PC-9 (cell line): ENCODE results near the gene CALM3. TPM values are rescaled to one million over a fixed set of nuclear protein-coding genes. Genes with fewer than 3 reads are reported as not detected.

ENCODE experiments used
- BruUV-seq: library from RNA; stranded (reverse); fragments of 400-500 nt; replicated peaks from 2 replicates; lab custom pipeline; 2021; lab: Mats Ljungman, UMichigan
- CTCF ChIA-PET: fragments of 300-600 bp; sonication (Branson Sonifier 250); formaldehyde crosslinking; loops from one replicate; lab custom pipeline; 2022; ENCODE audit warnings: antibody characterized with exemption; lab: Charles Lee
- POLR2A ChIA-PET: fragments of 300-600 bp; sonication (Branson Sonifier 250); formaldehyde crosslinking; loops from one replicate; lab custom pipeline; 2022; ENCODE audit warnings: antibody characterized with exemption; ENCODE audit not compliant: unreplicated experiment; lab: Charles Lee
- DNase-seq, 2 experiments: peaks; one replicate each; pipeline versions ENCODE4 v3.0.0 to v3.0.0-alpha.2; 2015 to 2022; ENCODE audit warnings: mixed read lengths in 1 of 2
- H2AFZ ChIP-seq: fragments of 200-600 bp; sonication (generic); 2 replicates; pipeline ENCODE4 v1.8.1; 2017; ENCODE audit warnings: antibody characterized with exemption
- H3F3A ChIP-seq: fragments of 200-600 bp; sonication (generic); 2 replicates; pipeline ENCODE4 v1.8.1; 2017; ENCODE audit warnings: antibody characterized with exemption, mild to moderate bottlenecking, low read depth; ENCODE audit not compliant: insufficient read depth
- H3K27ac ChIP-seq: fragments of 200-600 bp; sonication (generic); 2 replicates; pipeline ENCODE4 v1.6.1; 2016; ENCODE audit warnings: mixed run types
- H3K27me3 ChIP-seq: fragments of 200-600 bp; sonication (generic); 2 replicates; pipeline ENCODE4 v1.6.1; 2016; ENCODE audit warnings: low read depth, mixed run types; ENCODE audit not compliant: insufficient read depth
- H3K36me3 ChIP-seq: fragments of 200-600 bp; sonication (generic); 2 replicates; pipeline ENCODE4 v1.6.1; 2016; ENCODE audit warnings: low read depth, mixed run types
- H3K4me1 ChIP-seq: fragments of 200-600 bp; sonication (generic); replicated peaks from 2 replicates; pipeline ENCODE4 v1.6.1; 2016; ENCODE audit warnings: mixed run types; ENCODE audit not compliant: insufficient read depth
- H3K4me2 ChIP-seq: fragments of 200-600 bp; sonication (generic); 2 replicates; pipeline ENCODE4 v1.6.1; 2017; ENCODE audit warnings: mixed run types
- H3K4me3 ChIP-seq: fragments of 200-600 bp; sonication (generic); 2 replicates; pipeline ENCODE4 v1.6.1; 2016; ENCODE audit warnings: mixed run types
- H3K79me2 ChIP-seq: fragments of 200-600 bp; sonication (generic); 2 replicates; pipeline ENCODE4 v1.6.1; 2017; ENCODE audit warnings: low read depth, mixed run types
- H3K9me2 ChIP-seq: fragments of 200-600 bp; sonication (generic); 2 replicates; pipeline ENCODE4 v1.8.1; 2017; ENCODE audit warnings: mild to moderate bottlenecking; ENCODE audit not compliant: insufficient read depth
- H3K9me3 ChIP-seq: fragments of 200-600 bp; sonication (generic); 2 replicates; pipeline ENCODE4 v1.8.1; 2016; ENCODE audit warnings: low read depth; ENCODE audit not compliant: insufficient read depth
- H4K20me1 ChIP-seq: fragments of 200-600 bp; sonication (generic); 2 replicates; pipeline ENCODE4 v1.8.1; 2017; ENCODE audit not compliant: insufficient read depth
- EZH2 ChIP-seq: fragments of 200-600 bp; sonication (generic); IDR thresholded peaks from 2 replicates; pipeline ENCODE4 v1.8.0; 2017; ENCODE audit warnings: antibody characterized with exemption, low read depth
- intact Hi-C: fragments of 100-400 bp; cut with micrococcal nuclease; formaldehyde crosslinking; loops from one replicate; pipeline ENCODE4 v1.10.0; 2022; ENCODE audit not compliant: unreplicated experiment
- total RNA-seq: library from RNA; stranded (reverse); gene quantifications from 2 replicates; pipeline ENCODE4 v1.2.3, GENCODE V29; 2021
- TF ChIP-seq, protein P1 (sequence below): fragments of 200-600 bp; sonication (generic); conservative IDR thresholded peaks from 2 replicates; pipeline ENCODE4 v1.6.1; 2017; ENCODE audit warnings: mixed run types, antibody characterized with exemption, mild to moderate bottlenecking, moderate library complexity

CALM3 gene
- total RNA-seq, 1 experiment from 2014 or later: 239 TPM

DNA sequence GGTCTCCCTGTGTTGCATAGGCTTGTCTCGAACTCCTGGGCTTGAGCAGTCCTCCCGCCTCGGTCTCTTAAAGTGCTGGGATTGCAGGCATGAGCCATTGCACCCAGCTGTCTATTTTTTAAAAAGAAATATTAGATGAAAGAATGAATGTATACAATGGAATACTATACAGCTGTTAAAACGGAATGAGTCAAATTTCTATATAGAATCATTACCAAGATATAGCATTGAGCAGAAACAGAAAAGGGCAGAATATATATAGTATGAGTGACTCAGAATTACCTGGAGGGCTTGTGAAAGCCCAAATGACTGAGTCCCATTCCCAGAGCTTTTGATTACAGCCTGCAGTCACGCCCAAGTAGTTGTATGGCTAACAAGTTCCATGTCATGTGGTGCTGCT is 55.4 kb downstream of the CALM3 start:
- Histone ChIP-seq H3F3A (peaks cover 5% of the 10 kb centered on the region), H4K20me1 (no peaks in the 10 kb centered on the region; the same call in 1 of the 2 replicates), H3K27me3 (peaks cover 31% of the 10 kb centered on the region), H3K9me3 (no peaks in the 10 kb centered on the region), H3K79me2 (no peaks in the 10 kb centered on the region), H3K4me2 (no peak overlapping the region), H3K4me1 (peaks cover 9% of the 10 kb centered on the region), H2AFZ (no peak overlapping the region), H3K36me3 (no peaks in the 10 kb centered on the region), H3K9me2 (no peaks in the 10 kb centered on the region), H3K4me3 (no peak overlapping the region), H3K27ac (no peak overlapping the region)
- BruUV-seq: no TSS peak
- no peak for TF ChIP-seq EZH2
- TF ChIP-seq, protein P1, sequence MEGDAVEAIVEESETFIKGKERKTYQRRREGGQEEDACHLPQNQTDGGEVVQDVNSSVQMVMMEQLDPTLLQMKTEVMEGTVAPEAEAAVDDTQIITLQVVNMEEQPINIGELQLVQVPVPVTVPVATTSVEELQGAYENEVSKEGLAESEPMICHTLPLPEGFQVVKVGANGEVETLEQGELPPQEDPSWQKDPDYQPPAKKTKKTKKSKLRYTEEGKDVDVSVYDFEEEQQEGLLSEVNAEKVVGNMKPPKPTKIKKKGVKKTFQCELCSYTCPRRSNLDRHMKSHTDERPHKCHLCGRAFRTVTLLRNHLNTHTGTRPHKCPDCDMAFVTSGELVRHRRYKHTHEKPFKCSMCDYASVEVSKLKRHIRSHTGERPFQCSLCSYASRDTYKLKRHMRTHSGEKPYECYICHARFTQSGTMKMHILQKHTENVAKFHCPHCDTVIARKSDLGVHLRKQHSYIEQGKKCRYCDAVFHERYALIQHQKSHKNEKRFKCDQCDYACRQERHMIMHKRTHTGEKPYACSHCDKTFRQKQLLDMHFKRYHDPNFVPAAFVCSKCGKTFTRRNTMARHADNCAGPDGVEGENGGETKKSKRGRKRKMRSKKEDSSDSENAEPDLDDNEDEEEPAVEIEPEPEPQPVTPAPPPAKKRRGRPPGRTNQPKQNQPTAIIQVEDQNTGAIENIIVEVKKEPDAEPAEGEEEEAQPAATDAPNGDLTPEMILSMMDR: no peak
- CTCF ChIA-PET: no interaction called here
- POLR2A ChIA-PET: no interaction called here
- intact Hi-C loops: no loop called here
- no peak for DNase-seq

DNA sequence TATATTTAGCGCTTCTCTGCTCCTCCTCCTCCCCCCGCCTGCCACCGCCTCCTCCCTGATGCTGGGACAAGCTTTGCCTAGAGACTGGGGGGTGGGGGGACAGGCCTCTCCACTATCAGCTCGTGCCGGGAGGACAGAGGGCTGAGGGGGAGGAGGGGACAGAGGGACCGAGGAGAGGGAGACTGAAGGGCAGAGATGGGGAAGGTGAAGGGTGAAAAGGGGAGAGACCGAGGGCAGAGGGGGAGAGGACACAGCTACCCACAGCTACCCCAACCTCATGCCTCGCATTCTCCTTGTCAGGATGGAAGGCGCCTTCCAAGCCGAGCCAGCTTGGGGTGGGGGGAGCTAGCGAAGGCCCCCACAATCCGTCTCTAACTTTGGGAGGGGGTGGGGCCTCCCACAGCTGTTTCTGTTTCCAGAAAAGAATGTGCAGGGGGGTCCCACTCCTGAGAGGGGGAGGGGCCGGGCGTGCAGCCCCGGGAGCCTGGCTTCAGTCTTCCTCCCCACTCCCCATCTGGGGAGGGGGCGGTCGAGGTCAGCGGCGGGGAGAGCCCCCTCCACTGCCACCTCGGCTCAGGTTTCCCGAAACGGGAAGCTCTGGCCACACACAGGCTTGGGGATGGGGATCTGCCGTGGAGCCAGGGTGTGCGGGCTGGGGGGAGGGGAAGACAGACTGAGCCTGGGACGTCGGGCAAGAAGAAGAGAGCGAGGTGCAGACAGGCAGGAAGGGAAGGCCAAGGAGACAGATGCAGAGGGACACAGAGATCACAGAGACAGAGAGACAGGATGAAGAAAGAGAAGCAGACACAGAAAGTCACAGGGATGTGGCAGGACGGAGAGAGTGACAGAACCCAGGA is 58.2 kb downstream of the CALM3 start:
- DNase-seq: peak in 1 of 2 experiments; percentile 9
- peak overlapping the region; percentile 27; the same call in 1 of the 2 replicates for H3K4me2 ChIP-seq
- H3K79me2 ChIP-seq: no peaks in the 10 kb centered on the region
- ChIA-PET POLR2A (interaction anchor here (0.6 to 0.7 kb wide), 2 partner anchors 74 to 273 kb away, joined by 16 to 38 read pairs; no protein-coding TSS in a partner anchor), CTCF (interaction anchor here (0.7 kb wide), 1 partner anchor 45 kb away, joined by 17 read pairs; no protein-coding TSS in a partner anchor)
- H3K27ac ChIP-seq: no peak overlapping the region
- H3K36me3 ChIP-seq: no peaks in the 10 kb centered on the region
- H3K4me3 ChIP-seq: no peak overlapping the region
- no peaks in the 10 kb centered on the region; the same call in 1 of the 2 replicates for H4K20me1 ChIP-seq
- no peak; the same call in none of the 2 replicates for TF ChIP-seq EZH2
- TF ChIP-seq, protein P1: no peak
- H3K27me3 ChIP-seq: peaks cover 31% of the 10 kb centered on the region
- no peak overlapping the region for H2AFZ ChIP-seq
- no TSS peak for BruUV-seq
- H3K9me3 ChIP-seq: no peaks in the 10 kb centered on the region
- no peaks in the 10 kb centered on the region for H3K9me2 ChIP-seq
- intact Hi-C loops: no loop called here
- peaks cover 12% of the 10 kb centered on the region for H3K4me1 ChIP-seq
- peaks cover 17% of the 10 kb centered on the region for H3F3A ChIP-seq

DNA sequence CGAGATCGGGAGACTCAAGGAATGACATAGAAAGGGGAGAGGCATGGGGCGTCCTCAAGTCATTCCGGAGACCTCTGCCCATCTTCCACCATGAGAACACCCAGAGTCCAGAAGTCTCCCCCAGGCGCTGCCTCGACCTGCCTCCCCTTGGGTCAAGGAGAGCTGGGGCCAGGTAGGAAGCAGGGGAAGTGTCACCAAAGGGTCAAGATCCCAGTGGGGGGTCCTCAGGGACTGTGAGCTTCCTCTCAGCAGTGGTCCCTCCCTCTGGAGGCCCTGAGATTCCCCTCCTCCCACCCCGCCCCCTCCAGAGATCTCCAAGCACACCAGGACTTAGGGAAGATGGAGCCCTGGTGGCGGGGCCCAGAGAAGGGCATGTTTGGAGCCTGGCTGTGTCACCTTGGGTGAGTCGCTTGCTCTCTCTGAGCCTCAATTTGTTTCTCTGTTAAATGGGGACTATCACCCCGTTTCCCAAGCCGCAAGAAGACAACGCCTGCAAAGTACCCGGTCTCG is 58.9 kb downstream of the CALM3 start:
- Histone ChIP-seq H3K27me3 (peaks cover 31% of the 10 kb centered on the region), H3K9me2 (no peaks in the 10 kb centered on the region), H3K27ac (no peak overlapping the region), H3K4me2 (peak overlapping the region; percentile 93; the same call in 1 of the 2 replicates), H3K4me3 (no peak overlapping the region), H3K4me1 (peaks cover 12% of the 10 kb centered on the region), H3K9me3 (no peaks in the 10 kb centered on the region), H2AFZ (no peak overlapping the region), H3F3A (peaks cover 17% of the 10 kb centered on the region), H4K20me1 (no peaks in the 10 kb centered on the region; the same call in 1 of the 2 replicates), H3K36me3 (no peaks in the 10 kb centered on the region), H3K79me2 (no peaks in the 10 kb centered on the region)
- TF ChIP-seq, protein P1: no peak
- no peak for TF ChIP-seq EZH2
- POLR2A ChIA-PET: no interaction called here
- no peak for DNase-seq
- no TSS peak for BruUV-seq
- CTCF ChIA-PET: no interaction called here
- intact Hi-C loops: no loop called here

Other genes with a start within 250 kb of the CALM3 start
- 3.9 and 4.2 TPM in 2 replicates for gene CCDC8, start 187.8 kb upstream of the CALM3 start, total RNA-seq
- gene PNMA8C, start 172.4 kb upstream of the CALM3 start, total RNA-seq: not detected in 2 replicates
- gene PNMA8A, start 129.8 kb upstream of the CALM3 start, total RNA-seq: not detected in 2 replicates
- not detected in 2 replicates for gene PNMA8B, start 105.5 kb upstream of the CALM3 start, total RNA-seq
- 0.28 TPM in 1 of 2 replicates, not detected in the other for gene PTGIR, start 23.8 kb downstream of the CALM3 start, total RNA-seq
- gene GNG8, start 34.9 kb downstream of the CALM3 start, total RNA-seq: not detected in 2 replicates
- 0.13 TPM in 1 of 2 replicates, not detected in the other for gene DACT3, start 59.9 kb downstream of the CALM3 start, total RNA-seq
- 88.5 and 97.8 TPM in 2 replicates for gene PRKD2, start 115.8 kb downstream of the CALM3 start, total RNA-seq
- gene FKRP, start 144.7 kb downstream of the CALM3 start, total RNA-seq: 7.6 and 10.6 TPM in 2 replicates
- gene STRN4, start 145.1 kb downstream of the CALM3 start, total RNA-seq: 93.3 and 131 TPM in 2 replicates
- gene SLC1A5, start 187.3 kb downstream of the CALM3 start, total RNA-seq: 218 and 264 TPM in 2 replicates
- gene AP2S1, start 249.5 kb downstream of the CALM3 start, total RNA-seq: 332 and 411 TPM in 2 replicates